HG02571 (cell line): ENCODE results near the gene HIRIP3.

ENCODE experiments used
- ATAC-seq: cut with Tn5 transposase; IDR thresholded peaks from one replicate; pipeline ENCODE4 v1.9.1; 2021; ENCODE audit warnings: mild to moderate bottlenecking, moderate library complexity; ENCODE audit not compliant: unreplicated experiment

The HIRIP3 gene

GRCh38 chr16:29985271-29985811, 10.1 kb downstream of the HIRIP3 start:
- no peak for ATAC-seq

- no peak for ATAC-seq
Observed at GRCh38 chr16:29984764-29985147, 10.7 kb downstream of the HIRIP3 start.

- ATAC-seq: no peak
Observed at GRCh38 chr16:29984137-29984763, 11.2 kb downstream of the HIRIP3 start.

GRCh38 chr16:29983420-29984136, 11.8 kb downstream of the HIRIP3 start:
- no peak for ATAC-seq

- no peak for ATAC-seq
Observed at GRCh38 chr16:29982560-29983419, 12.6 kb downstream of the HIRIP3 start.

- no peak for ATAC-seq
Observed at GRCh38 chr16:29978564-29979270, 16.7 kb downstream of the HIRIP3 start.

GRCh38 chr16:29978081-29978480, 17.3 kb downstream of the HIRIP3 start:
- ATAC-seq: no peak

GRCh38 chr16:29977063-29977825, 18.2 kb downstream of the HIRIP3 start:
- ATAC-seq: no peak

- no peak for ATAC-seq
Observed at GRCh38 chr16:29975811-29976511, 19.5 kb downstream of the HIRIP3 start.

- no peak for ATAC-seq
Observed at GRCh38 chr16:29975134-29975538, 20.3 kb downstream of the HIRIP3 start.

GRCh38 chr16:29974291-29975133, 20.9 kb downstream of the HIRIP3 start:
- ATAC-seq: no peak

GRCh38 chr16:29973384-29974246, 21.8 kb downstream of the HIRIP3 start, which contains the start of gene TAOK2:
Gene TAOK2, plus strand, starts transcription at chr16:29973868. Its CDS starts 3,905 bp downstream, at chr16:29977773.
- ATAC-seq: peak; percentile 91

- no peak for ATAC-seq
Observed at GRCh38 chr16:29972992-29973383, 22.4 kb downstream of the HIRIP3 start.

GRCh38 chr16:29972500-29972899, 22.9 kb downstream of the HIRIP3 start:
- no peak for ATAC-seq

GRCh38 chr16:29971304-29971703, 24.1 kb downstream of the HIRIP3 start:
- ATAC-seq: no peak

GRCh38 chr16:29968205-29968604, 27.2 kb downstream of the HIRIP3 start:
- ATAC-seq: no peak

- ATAC-seq: no peak
Observed at GRCh38 chr16:29963021-29963743, 32.2 kb downstream of the HIRIP3 start.
